Ascending aorta (tissue), 2 donors: ENCODE measurements around the gene PET117. TPM values are rescaled to one million over a fixed set of nuclear protein-coding genes. Genes with fewer than 3 reads are reported as not detected.
"Not testable (repeated sequence)": the region's sequence is repeated elsewhere in the genome, so short reads cannot be mapped to it uniquely, and the experiment has no call there.

Source experiments
- DNase-seq, 2 donors: peaks; one replicate each; pipeline ENCODE4 v3.0.0-alpha.2; 2019; ENCODE audit warnings: low spot score in 2 of 2
- H3K27ac ChIP-seq, 2 donors: fragments of 200-600 bp; sonication (generic); one replicate each; pipeline ENCODE4 v1.5.1; 2016 to 2017; ENCODE audit warnings: mild to moderate bottlenecking in 1 of 2
- H3K27me3 ChIP-seq: fragments of 200-600 bp; sonication (generic); one replicate; pipeline ENCODE4 v1.5.1; 2017
- H3K36me3 ChIP-seq, 2 donors: fragments of 200-600 bp; sonication (generic); one replicate each; pipeline ENCODE4 v1.5.1; 2016
- H3K4me1 ChIP-seq, 2 donors: fragments of 200-600 bp; sonication (generic); one replicate each; pipeline ENCODE4 v1.5.1; 2016 to 2017; ENCODE audit warnings: mild to moderate bottlenecking in 1 of 2
- H3K4me3 ChIP-seq, 2 donors: fragments of 200-600 bp; sonication (generic); one replicate each; pipeline ENCODE4 v1.5.1; 2016 to 2017; ENCODE audit warnings: mild to moderate bottlenecking in 1 of 2
- H3K9me3 ChIP-seq, 2 donors: fragments of 200-600 bp; sonication (generic); one replicate each; pipeline ENCODE4 v1.5.1; 2016
- intact Hi-C: fragments of 100-400 bp; cut with DNase I; formaldehyde crosslinking; loops from one replicate; pipeline ENCODE4 v1.15.1; 2023
- total RNA-seq: library from RNA; depleted of rRNA; stranded (reverse); fragments of >200 nt; gene quantifications from one replicate; pipeline ENCODE4 v1.1.0, GENCODE V29; 2016
- TF ChIP-seq, protein P1 (sequence below), 3 experiments: fragments of 200-600 bp in 2 of 3; fragments of 450-650 bp in 1 of 3; sonication (generic) in 2 of 3; IDR thresholded peaks; one replicate each; pipeline ENCODE4 v1.5.1; 2016 to 2019; ENCODE audit warnings: antibody characterized with exemption in 3 of 3, mild to moderate bottlenecking in 1 of 3, moderate library complexity in 1 of 3

The PET117 gene
- total RNA-seq, 1 donor from 2014 or later: 37.1 TPM

GRCh38 chr20:18092890-18093289 is 44.8 kb upstream of the PET117 start:
- TF ChIP-seq, protein P1, sequence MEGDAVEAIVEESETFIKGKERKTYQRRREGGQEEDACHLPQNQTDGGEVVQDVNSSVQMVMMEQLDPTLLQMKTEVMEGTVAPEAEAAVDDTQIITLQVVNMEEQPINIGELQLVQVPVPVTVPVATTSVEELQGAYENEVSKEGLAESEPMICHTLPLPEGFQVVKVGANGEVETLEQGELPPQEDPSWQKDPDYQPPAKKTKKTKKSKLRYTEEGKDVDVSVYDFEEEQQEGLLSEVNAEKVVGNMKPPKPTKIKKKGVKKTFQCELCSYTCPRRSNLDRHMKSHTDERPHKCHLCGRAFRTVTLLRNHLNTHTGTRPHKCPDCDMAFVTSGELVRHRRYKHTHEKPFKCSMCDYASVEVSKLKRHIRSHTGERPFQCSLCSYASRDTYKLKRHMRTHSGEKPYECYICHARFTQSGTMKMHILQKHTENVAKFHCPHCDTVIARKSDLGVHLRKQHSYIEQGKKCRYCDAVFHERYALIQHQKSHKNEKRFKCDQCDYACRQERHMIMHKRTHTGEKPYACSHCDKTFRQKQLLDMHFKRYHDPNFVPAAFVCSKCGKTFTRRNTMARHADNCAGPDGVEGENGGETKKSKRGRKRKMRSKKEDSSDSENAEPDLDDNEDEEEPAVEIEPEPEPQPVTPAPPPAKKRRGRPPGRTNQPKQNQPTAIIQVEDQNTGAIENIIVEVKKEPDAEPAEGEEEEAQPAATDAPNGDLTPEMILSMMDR (IDR thresholded peaks at IDR 0.05): no peak
- no peaks in the 10 kb centered on the region for H3K27me3 ChIP-seq
- H3K36me3 ChIP-seq: no peaks in the 10 kb centered on the region
- H3K4me1 ChIP-seq: no peaks in the 10 kb centered on the region
- H3K27ac ChIP-seq: no peak overlapping the region
- DNase-seq: no peak
- intact Hi-C loops: no loop called here
- H3K4me3 ChIP-seq: no peak overlapping the region
- no peaks in the 10 kb centered on the region for H3K9me3 ChIP-seq

DNA sequence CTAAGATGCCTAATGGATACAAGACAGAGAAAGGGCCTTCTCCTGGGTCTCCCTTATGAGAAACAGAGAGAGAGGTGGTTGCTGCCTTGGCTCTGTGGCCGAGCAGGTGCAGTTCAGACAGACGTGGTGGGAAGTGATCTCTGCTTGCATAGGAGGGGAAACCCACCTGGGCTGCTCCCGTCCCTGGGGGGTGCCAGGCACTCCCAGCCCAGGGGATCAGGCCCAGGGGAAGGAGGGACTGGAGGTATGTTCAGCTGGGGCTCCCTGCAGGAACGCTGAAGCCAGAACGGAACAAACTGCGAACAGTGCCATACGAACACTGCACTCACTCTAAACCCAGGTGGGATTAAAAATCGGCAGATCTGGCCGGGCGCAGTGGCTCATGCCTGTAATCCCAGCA is 44.3 kb upstream of the PET117 start:
- Histone ChIP-seq H3K9me3 (no peaks in the 10 kb centered on the region), H3K27me3 (no peaks in the 10 kb centered on the region), H3K36me3 (no peaks in the 10 kb centered on the region), H3K4me3 (no peak overlapping the region), H3K27ac (no peak overlapping the region), H3K4me1 (no peaks in the 10 kb centered on the region)
- intact Hi-C loops: no loop called here
- TF ChIP-seq, protein P1 (IDR thresholded peaks at IDR 0.05): no peak
- DNase-seq: no peak

GRCh38 chr20:18094191-18094590 is 43.5 kb upstream of the PET117 start:
- Histone ChIP-seq H3K4me3 (no peak overlapping the region), H3K27ac (no peak overlapping the region), H3K27me3 (no peaks in the 10 kb centered on the region), H3K36me3 (no peaks in the 10 kb centered on the region), H3K9me3 (no peaks in the 10 kb centered on the region), H3K4me1 (no peaks in the 10 kb centered on the region)
- DNase-seq: no peak
- intact Hi-C loops: no loop called here
- TF ChIP-seq, protein P1 (IDR thresholded peaks at IDR 0.05): no peak

DNA sequence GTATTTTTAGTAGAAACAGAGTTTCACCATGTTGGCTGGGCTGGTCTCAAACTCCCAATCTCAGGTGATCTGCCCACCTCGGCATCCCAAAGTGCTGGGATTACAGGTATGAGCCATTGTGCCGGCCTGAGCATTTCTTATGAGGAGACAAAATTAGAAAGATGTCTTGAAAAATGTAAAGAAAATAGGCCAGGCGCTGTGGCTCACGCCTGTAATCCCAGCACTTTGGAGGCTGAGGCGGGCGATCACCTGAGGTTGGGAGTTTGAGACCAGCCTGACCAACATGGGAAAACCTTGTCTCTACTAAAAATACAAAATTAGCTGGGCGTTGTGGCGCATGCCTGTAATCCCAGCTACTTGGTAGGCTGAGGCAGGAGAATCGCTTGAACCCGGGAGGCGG is 37.1 kb upstream of the PET117 start:
- H3K4me1 ChIP-seq, DNase-seq, H3K27me3 ChIP-seq, H3K9me3 ChIP-seq, H3K27ac ChIP-seq, intact Hi-C loops, H3K36me3 ChIP-seq, H3K4me3 ChIP-seq: not testable (repeated sequence)

GRCh38 chr20:18101125-18101810 is 36.4 kb upstream of the PET117 start:
- H3K4me1 ChIP-seq: no peaks in the 10 kb centered on the region
- H3K9me3 ChIP-seq: no peaks in the 10 kb centered on the region
- no peaks in the 10 kb centered on the region for H3K36me3 ChIP-seq
- no peak overlapping the region for H3K27ac ChIP-seq
- intact Hi-C loops: no loop called here
- TF ChIP-seq, protein P1 (IDR thresholded peaks at IDR 0.05): no peak
- DNase-seq: no peak
- no peaks in the 10 kb centered on the region for H3K27me3 ChIP-seq
- H3K4me3 ChIP-seq: no peak overlapping the region

DNA sequence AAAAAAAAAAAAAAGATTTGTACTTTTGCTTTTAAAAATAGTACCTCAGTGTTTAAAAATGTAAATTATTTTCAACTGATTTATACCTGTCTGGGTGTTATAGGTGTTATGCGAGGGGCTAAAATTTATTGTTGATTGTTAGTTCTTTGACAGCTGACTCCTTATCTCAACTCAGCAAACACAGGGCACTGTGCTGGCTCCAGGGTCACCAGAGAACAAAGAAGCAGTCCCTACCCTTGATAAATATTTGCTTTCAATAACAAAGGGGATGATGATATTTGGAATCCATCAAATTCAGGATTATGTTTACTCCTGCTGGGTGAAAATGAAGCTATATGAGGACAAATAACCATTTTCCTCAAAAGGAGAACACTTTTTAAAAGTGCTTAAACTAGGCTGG is 34.2 kb upstream of the PET117 start:
- H3K4me3 ChIP-seq: no peak overlapping the region
- H3K36me3 ChIP-seq: no peaks in the 10 kb centered on the region
- H3K4me1 ChIP-seq: no peaks in the 10 kb centered on the region
- TF ChIP-seq, protein P1 (IDR thresholded peaks at IDR 0.05): no peak
- H3K27me3 ChIP-seq: no peaks in the 10 kb centered on the region
- no peak for DNase-seq
- intact Hi-C loops: no loop called here
- H3K27ac ChIP-seq: no peak overlapping the region
- H3K9me3 ChIP-seq: no peaks in the 10 kb centered on the region
